Measurements from ENCODE around the gene RNF208. TPM values are rescaled to one million over a fixed set of nuclear protein-coding genes. Genes with fewer than 3 reads are reported as not detected.

The RNF208 gene
- total RNA-seq, 4 donors from 2014 or later: 2.8 to 7.5 (median 5.2) TPM

DNA sequence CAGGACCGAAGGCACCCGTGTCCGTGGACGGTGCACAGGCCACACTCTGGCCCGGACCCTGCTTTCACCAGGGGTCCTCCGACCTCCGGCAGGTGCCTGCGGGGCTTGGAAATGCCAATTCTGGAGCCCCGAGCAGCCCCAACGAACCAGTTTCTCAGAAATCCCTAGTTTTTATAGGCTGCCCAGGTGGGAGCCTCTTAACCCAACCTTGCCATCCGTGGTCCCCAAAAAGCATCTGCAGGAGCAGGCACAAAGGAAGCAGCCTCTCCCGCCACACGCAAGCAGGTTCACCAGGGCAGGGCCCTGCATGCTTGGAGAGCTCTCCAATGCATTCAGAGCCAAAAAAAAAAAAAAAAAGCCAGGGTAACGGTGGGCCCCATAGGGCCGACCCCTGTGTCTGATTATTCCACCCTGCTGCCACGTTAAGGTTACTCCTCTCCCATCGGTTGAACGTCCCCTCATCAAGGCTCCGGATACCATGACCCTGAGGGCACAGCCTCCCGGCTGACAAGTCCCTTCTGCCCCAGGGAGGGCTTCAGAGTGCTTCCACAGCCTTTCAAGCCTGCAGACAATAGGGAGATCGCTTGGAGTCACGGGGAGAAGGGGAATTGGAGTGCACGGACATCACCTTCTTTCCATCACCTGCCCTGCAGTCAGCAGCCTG is 20.7 kb downstream of the RNF208 start:
- TF ChIP-seq POLR2AphosphoS5 (IDR thresholded peaks at IDR 0.05) (no peak), POLR2A (IDR thresholded peaks at IDR 0.05) (no peak), EP300 (IDR thresholded peaks at IDR 0.05) (no peak)
- TF ChIP-seq, protein P1, sequence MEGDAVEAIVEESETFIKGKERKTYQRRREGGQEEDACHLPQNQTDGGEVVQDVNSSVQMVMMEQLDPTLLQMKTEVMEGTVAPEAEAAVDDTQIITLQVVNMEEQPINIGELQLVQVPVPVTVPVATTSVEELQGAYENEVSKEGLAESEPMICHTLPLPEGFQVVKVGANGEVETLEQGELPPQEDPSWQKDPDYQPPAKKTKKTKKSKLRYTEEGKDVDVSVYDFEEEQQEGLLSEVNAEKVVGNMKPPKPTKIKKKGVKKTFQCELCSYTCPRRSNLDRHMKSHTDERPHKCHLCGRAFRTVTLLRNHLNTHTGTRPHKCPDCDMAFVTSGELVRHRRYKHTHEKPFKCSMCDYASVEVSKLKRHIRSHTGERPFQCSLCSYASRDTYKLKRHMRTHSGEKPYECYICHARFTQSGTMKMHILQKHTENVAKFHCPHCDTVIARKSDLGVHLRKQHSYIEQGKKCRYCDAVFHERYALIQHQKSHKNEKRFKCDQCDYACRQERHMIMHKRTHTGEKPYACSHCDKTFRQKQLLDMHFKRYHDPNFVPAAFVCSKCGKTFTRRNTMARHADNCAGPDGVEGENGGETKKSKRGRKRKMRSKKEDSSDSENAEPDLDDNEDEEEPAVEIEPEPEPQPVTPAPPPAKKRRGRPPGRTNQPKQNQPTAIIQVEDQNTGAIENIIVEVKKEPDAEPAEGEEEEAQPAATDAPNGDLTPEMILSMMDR (IDR thresholded peaks at IDR 0.05): no peak
- peak overlapping the region; percentile 69 for H3K27ac ChIP-seq
- WGBS: 15% methylated on average over 17 of the region's 23 CpGs
- H3K36me3 ChIP-seq: no peaks in the 10 kb centered on the region
- no peaks in the 10 kb centered on the region for H3K9me3 ChIP-seq
- peaks cover 72% of the 10 kb centered on the region for H3K4me1 ChIP-seq
- no peaks in the 10 kb centered on the region for H3K27me3 ChIP-seq
- peak overlapping the region; percentile 59 for H3K4me3 ChIP-seq
- DNase-seq (ENCODE audit: low spot score in 2 of 2): no peak

DNA sequence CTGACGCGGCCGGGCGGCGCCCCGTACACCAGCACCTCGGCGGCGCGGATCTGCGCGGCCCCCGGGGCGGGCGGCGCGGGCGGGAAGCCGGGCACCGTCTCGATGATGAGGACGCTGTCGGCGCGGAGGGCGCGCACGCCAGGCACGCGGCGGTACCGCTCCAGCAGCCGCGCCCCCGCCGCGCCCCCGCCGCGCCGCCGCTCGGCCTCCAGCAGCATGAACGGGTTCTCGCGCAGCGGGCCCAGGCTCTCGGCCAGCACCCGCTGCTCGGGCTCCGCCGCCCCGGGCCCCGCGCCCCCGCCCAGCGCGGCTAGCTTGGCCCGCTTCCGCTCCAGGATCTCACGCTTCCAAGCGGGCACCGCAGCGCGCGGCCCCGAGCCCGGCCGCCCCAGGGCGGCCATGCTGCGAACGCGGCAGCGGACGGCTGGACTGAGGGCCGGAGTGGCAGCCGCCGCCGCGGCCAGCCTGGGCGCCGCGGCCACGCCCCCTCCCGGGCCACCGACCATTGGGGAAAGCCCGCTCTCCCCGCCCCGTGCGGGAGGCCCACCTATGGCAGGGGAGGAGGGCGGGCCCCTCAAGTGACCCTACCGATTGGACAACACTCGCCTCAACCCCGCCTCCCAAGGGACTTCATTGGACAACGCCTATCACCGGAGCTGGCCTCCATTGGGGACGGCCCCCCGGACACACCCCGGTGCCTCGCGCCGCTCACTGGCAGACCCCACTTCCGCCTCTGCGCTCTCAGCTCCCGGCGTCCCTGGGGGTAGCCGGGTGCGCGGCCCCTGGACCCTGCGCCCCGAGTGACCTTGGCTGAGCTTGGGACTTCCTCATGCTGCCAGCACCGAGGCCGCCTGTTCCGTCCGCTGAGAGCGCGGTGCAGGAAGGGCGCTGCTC is 21.5 kb downstream of the RNF208 start, which contains the start of gene TPRN:
TPRN (minus strand) TSS at position 431 of the 894 bp plus-strand sequence; CDS start at position 401, 30 bp downstream.
- TF ChIP-seq POLR2AphosphoS5 (IDR thresholded peaks at IDR 0.05): peak in 2 of 3 donors; percentile 49 to 75
- TF ChIP-seq EP300 (IDR thresholded peaks at IDR 0.05): no peak
- peak; percentile 66 to 75 for TF ChIP-seq POLR2A (IDR thresholded peaks at IDR 0.05)
- TF ChIP-seq, protein P1 (IDR thresholded peaks at IDR 0.05): no peak
- H3K36me3 ChIP-seq: no peaks in the 10 kb centered on the region
- H3K4me3 ChIP-seq: peak within 1 kb of the TSS; percentile 59
- no peaks in the 10 kb centered on the region for H3K27me3 ChIP-seq
- WGBS: 0% methylated on average over 2 of the region's 118 CpGs
- DNase-seq (ENCODE audit: low spot score in 2 of 2): peak; percentile 100
- peak within 1 kb of the TSS; percentile 69 for H3K27ac ChIP-seq
- H3K9me3 ChIP-seq: no peaks in the 10 kb centered on the region
- peaks cover 72% of the 10 kb centered on the region for H3K4me1 ChIP-seq

DNA sequence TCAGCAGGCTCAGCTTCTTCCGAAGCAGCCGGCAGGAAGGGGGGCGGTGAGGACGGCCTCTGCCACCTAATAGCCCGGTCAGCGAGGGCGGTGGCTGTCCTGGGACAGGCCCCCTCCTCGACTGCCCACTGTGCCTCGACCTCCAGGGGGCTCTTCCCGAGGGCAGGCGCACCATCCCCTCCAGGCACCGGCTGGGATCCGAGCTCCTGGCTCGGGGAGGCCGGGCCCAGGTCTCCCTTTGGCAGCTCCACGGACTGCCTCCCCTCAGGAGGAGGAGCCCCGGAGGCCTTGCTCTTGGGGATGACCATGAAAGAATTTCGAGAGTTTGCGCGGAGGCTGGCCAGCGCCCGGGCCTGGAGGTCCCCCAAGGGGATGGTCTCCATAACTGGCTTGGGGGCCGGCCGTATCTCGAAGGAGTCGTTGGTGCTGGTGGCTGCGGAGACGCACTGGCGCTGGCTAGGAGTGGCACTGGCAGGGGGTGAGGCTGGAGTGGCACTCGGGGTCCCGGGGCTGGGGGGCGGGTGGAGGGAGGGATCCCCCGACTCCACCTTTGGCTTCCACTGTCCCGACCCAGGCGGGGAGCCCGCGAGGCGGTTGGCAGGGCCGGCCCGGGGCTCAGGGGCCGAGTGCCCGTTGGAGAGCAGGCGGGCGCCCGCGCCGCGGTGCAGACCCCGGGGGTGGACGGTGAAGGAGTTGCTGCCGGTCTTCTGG is 22.5 kb downstream of the RNF208 start:
- H3K4me3 ChIP-seq: peak overlapping the region; percentile 59
- no peaks in the 10 kb centered on the region for H3K27me3 ChIP-seq
- H3K4me1 ChIP-seq: peaks cover 77% of the 10 kb centered on the region
- no peak overlapping the region for H3K27ac ChIP-seq
- DNase-seq (ENCODE audit: low spot score in 2 of 2): no peak
- H3K9me3 ChIP-seq: no peaks in the 10 kb centered on the region
- no CpG with 5 or more reads among the region's 51 CpGs for WGBS
- no peaks in the 10 kb centered on the region for H3K36me3 ChIP-seq
- TF ChIP-seq EP300 (IDR thresholded peaks at IDR 0.05) (no peak), POLR2A (IDR thresholded peaks at IDR 0.05) (no peak), POLR2AphosphoS5 (IDR thresholded peaks at IDR 0.05) (no peak)
- TF ChIP-seq, protein P1 (IDR thresholded peaks at IDR 0.05): no peak

DNA sequence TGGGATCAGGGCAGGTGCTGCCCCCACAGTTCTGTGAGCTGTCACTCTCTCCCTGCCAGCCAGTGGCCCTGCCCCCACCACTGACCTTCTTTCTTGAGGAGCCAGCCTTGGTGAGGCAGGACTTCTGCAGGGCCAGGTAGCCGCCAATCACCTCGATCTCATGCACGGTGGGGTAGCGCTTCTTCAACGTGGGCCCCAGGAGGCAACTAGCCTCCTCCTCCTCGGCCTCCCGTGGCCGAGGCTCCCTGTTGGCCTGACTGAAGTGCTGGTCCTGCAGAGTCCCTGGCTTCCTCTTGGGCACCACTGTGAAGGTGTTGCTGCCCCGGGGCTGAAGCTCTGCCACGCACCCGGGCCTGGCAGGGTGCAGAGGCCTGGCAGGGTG is 23.1 kb downstream of the RNF208 start:
- H3K36me3 ChIP-seq: no peaks in the 10 kb centered on the region
- H3K9me3 ChIP-seq: no peaks in the 10 kb centered on the region
- no peak for DNase-seq (ENCODE audit: low spot score in 2 of 2)
- no peaks in the 10 kb centered on the region for H3K27me3 ChIP-seq
- no peak for TF ChIP-seq EP300 (IDR thresholded peaks at IDR 0.05)
- TF ChIP-seq POLR2A (IDR thresholded peaks at IDR 0.05): no peak
- TF ChIP-seq, protein P1 (IDR thresholded peaks at IDR 0.05): no peak
- no peak for TF ChIP-seq POLR2AphosphoS5 (IDR thresholded peaks at IDR 0.05)
- peak overlapping the region; percentile 59 for H3K4me3 ChIP-seq
- no peak overlapping the region for H3K27ac ChIP-seq
- WGBS: 70% methylated on average over 2 of the region's 11 CpGs
- peaks cover 76% of the 10 kb centered on the region for H3K4me1 ChIP-seq
